GM13976 (cell line): ENCODE results near the gene TRIO.

Source experiments
- DNase-seq: peaks from one replicate; pipeline ENCODE4 v3.0.0; 2012; ENCODE audit warnings: low spot score
- in situ Hi-C: fragments of 300-500 bp; cut with MboI; formaldehyde crosslinking; loops from one replicate; pipeline ENCODE4 v1.12.0; 2022; ENCODE audit warnings: low sequenced_read_pairs, mixed read lengths, inconsistent platforms; ENCODE audit not compliant: unreplicated experiment
- TF ChIP-seq, protein P1 (sequence below): IDR thresholded peaks from 2 replicates; pipeline ENCODE4 v1.5.1; 2012; ENCODE audit warnings: borderline replicate concordance, mild to moderate bottlenecking; ENCODE audit not compliant: insufficient read depth; ENCODE audit errors: extremely low read depth, missing control alignments, control extremely low read depth

Gene TRIO

GRCh38 chr5:14402424-14402823 is 259.3 kb downstream of the TRIO start:
- TF ChIP-seq, protein P1, sequence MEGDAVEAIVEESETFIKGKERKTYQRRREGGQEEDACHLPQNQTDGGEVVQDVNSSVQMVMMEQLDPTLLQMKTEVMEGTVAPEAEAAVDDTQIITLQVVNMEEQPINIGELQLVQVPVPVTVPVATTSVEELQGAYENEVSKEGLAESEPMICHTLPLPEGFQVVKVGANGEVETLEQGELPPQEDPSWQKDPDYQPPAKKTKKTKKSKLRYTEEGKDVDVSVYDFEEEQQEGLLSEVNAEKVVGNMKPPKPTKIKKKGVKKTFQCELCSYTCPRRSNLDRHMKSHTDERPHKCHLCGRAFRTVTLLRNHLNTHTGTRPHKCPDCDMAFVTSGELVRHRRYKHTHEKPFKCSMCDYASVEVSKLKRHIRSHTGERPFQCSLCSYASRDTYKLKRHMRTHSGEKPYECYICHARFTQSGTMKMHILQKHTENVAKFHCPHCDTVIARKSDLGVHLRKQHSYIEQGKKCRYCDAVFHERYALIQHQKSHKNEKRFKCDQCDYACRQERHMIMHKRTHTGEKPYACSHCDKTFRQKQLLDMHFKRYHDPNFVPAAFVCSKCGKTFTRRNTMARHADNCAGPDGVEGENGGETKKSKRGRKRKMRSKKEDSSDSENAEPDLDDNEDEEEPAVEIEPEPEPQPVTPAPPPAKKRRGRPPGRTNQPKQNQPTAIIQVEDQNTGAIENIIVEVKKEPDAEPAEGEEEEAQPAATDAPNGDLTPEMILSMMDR: no peak
- in situ Hi-C loops: no loop called here
- no peak for DNase-seq

DNA sequence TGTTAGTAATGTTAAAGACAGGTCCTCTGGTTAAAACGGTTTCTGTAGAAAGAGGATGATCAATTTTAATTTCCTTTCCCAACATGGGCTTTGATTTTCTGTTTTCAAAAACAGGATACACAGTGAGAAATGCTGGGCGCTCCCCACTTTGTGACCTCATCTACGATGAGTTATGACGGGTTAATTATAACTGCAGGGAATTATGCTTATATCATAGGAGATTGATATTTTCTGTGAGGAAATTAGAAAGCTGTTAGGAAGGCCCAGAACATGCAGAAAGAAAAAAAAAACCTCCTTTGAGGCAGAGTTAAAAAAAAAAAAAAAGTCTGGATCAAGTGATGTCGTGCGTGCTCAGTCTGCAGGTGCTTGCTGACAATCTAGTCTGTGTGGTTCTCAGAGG is 261.6 kb downstream of the TRIO start:
- in situ Hi-C loops: no loop called here
- DNase-seq: no peak
- TF ChIP-seq, protein P1: no peak

GRCh38 chr5:14405267-14405666 is 262.1 kb downstream of the TRIO start:
- in situ Hi-C loops: no loop called here
- TF ChIP-seq, protein P1: no peak
- no peak for DNase-seq

GRCh38 chr5:14405706-14406553 is 262.8 kb downstream of the TRIO start:
- DNase-seq: no peak
- in situ Hi-C loops: no loop called here
- TF ChIP-seq, protein P1: no peak

- no peak for DNase-seq
- TF ChIP-seq, protein P1: no peak
- in situ Hi-C loops: no loop called here
Observed at GRCh38 chr5:14406554-14406849, 263.4 kb downstream of the TRIO start.

GRCh38 chr5:14407051-14407450 is 263.9 kb downstream of the TRIO start:
- DNase-seq: no peak
- in situ Hi-C loops: no loop called here
- TF ChIP-seq, protein P1: no peak
